SW480 (cell line): Measurements from ENCODE around the gene ROBO2.

Experiments used
- DNase-seq: peaks from one replicate; pipeline ENCODE4 v3.0.0-alpha.2; 2016; ENCODE audit warnings: low spot score

Gene ROBO2

GRCh38 chr3:77102951-77103769 is 63.3 kb downstream of the ROBO2 start:
- DNase-seq, result no peak

- no peak for DNase-seq
Observed at GRCh38 chr3:77122652-77123051, 82.8 kb downstream of the ROBO2 start.

- DNase-seq, result no peak
Observed at GRCh38 chr3:77125966-77126365, 86.1 kb downstream of the ROBO2 start.

- DNase-seq, result no peak
Observed at GRCh38 chr3:77134769-77135168, 94.9 kb downstream of the ROBO2 start.

GRCh38 chr3:77137559-77137958 is 97.7 kb downstream of the ROBO2 start:
- DNase-seq, result no peak

- DNase-seq, result no peak
Observed at GRCh38 chr3:77139624-77140023, 99.7 kb downstream of the ROBO2 start.

GRCh38 chr3:77141423-77141822 is 101.5 kb downstream of the ROBO2 start:
- DNase-seq, result no peak

- no peak for DNase-seq
Observed at GRCh38 chr3:77142578-77142977, 102.7 kb downstream of the ROBO2 start.

- no peak for DNase-seq
Observed at GRCh38 chr3:77146004-77146403, 106.1 kb downstream of the ROBO2 start.

GRCh38 chr3:77147836-77148578 is 108.1 kb downstream of the ROBO2 start:
- no peak for DNase-seq

- no peak for DNase-seq
Observed at GRCh38 chr3:77149382-77149781, 109.5 kb downstream of the ROBO2 start.

- no peak for DNase-seq
Observed at GRCh38 chr3:77150028-77150427, 110.1 kb downstream of the ROBO2 start.

GRCh38 chr3:77150759-77151158 is 110.9 kb downstream of the ROBO2 start:
- no peak for DNase-seq

GRCh38 chr3:77158730-77159581 is 119.1 kb downstream of the ROBO2 start:
- DNase-seq, result no peak

GRCh38 chr3:77160931-77161497 is 121.1 kb downstream of the ROBO2 start:
- no peak for DNase-seq

GRCh38 chr3:77169823-77170222 is 129.9 kb downstream of the ROBO2 start:
- DNase-seq, result no peak

- no peak for DNase-seq
Observed at GRCh38 chr3:77171026-77171425, 131.1 kb downstream of the ROBO2 start.

- no peak for DNase-seq
Observed at GRCh38 chr3:77179762-77180161, 139.9 kb downstream of the ROBO2 start.

GRCh38 chr3:77182341-77182740 is 142.4 kb downstream of the ROBO2 start:
- no peak for DNase-seq

GRCh38 chr3:77186319-77186718 is 146.4 kb downstream of the ROBO2 start:
- DNase-seq, result no peak

GRCh38 chr3:77186728-77187127 is 146.8 kb downstream of the ROBO2 start:
- no peak for DNase-seq

- no peak for DNase-seq
Observed at GRCh38 chr3:77188210-77188609, 148.3 kb downstream of the ROBO2 start.
